Measurements from ENCODE around the gene INTS11.

Gene INTS11

DNA sequence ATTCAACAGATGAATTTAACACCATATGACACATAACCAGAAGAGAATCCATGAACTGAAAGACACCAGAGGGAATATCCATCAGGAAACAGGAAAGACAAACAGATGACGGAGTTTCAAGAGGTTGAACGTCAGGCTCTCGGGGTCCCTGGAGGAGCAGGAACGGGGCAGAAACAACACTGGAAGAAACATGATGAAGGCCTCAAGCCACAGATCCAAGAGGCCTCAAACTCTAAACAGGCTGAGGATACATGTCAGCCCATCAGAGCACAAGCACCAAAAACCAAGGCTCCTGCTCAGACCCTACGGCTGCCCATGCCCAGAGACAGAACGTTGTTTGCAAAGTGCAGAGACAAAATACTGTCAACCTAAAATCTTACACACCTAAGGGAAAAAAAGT, 7.0 kb downstream of the INTS11 start:
- TF ChIP-seq RAD21 (IDR thresholded peaks at IDR 0.05; ENCODE audit: low read depth) (no peak), FOXM1 (IDR thresholded peaks at IDR 0.05; ENCODE audit: borderline replicate concordance, low read depth) (no peak), ZBTB7A (IDR thresholded peaks at IDR 0.05; ENCODE audit: low read depth) (no peak), TCF12 (IDR thresholded peaks at IDR 0.05; ENCODE audit: low read depth) (no peak), YY1 (IDR thresholded peaks at IDR 0.05; ENCODE audit: low read depth) (no peak), TAF1 (IDR thresholded peaks at IDR 0.05; ENCODE audit: low read depth) (no peak), CEBPB (IDR thresholded peaks at IDR 0.05) (no peak), EP300 (IDR thresholded peaks at IDR 0.05; ENCODE audit: borderline replicate concordance) (no peak), EGR1 (IDR thresholded peaks at IDR 0.05) (no peak), CREB1 (IDR thresholded peaks at IDR 0.05; ENCODE audit: low read depth) (no peak)
- TF ChIP-seq, protein P1, sequence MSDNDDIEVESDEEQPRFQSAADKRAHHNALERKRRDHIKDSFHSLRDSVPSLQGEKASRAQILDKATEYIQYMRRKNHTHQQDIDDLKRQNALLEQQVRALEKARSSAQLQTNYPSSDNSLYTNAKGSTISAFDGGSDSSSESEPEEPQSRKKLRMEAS (IDR thresholded peaks at IDR 0.05): no peak

DNA sequence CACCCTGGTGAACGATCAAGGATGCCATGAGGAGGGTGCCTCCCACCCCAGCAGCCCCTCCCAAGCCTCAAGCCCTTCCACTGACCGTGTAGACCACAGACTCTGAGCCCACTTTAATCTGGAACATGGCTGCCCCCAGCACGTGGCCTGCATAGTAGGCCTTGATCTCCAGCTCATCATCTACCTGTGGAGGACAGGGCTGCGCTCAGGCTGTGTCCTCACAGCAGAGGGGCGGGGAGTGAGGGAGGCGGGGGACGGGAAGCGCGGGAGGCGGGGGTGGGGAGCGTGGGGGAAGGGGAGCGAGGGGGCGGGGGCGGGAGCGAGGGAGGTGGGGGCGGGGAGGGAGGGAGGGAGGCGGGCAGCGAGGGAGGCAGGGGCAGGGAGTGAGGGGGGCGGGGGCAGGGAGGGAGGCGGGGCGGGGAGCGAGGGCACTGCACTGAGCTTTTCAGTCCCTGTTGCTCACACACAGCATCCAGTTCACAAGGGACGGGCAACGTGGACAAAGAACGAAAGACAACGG, 9.0 kb downstream of the INTS11 start:
- TF ChIP-seq, protein P2, sequence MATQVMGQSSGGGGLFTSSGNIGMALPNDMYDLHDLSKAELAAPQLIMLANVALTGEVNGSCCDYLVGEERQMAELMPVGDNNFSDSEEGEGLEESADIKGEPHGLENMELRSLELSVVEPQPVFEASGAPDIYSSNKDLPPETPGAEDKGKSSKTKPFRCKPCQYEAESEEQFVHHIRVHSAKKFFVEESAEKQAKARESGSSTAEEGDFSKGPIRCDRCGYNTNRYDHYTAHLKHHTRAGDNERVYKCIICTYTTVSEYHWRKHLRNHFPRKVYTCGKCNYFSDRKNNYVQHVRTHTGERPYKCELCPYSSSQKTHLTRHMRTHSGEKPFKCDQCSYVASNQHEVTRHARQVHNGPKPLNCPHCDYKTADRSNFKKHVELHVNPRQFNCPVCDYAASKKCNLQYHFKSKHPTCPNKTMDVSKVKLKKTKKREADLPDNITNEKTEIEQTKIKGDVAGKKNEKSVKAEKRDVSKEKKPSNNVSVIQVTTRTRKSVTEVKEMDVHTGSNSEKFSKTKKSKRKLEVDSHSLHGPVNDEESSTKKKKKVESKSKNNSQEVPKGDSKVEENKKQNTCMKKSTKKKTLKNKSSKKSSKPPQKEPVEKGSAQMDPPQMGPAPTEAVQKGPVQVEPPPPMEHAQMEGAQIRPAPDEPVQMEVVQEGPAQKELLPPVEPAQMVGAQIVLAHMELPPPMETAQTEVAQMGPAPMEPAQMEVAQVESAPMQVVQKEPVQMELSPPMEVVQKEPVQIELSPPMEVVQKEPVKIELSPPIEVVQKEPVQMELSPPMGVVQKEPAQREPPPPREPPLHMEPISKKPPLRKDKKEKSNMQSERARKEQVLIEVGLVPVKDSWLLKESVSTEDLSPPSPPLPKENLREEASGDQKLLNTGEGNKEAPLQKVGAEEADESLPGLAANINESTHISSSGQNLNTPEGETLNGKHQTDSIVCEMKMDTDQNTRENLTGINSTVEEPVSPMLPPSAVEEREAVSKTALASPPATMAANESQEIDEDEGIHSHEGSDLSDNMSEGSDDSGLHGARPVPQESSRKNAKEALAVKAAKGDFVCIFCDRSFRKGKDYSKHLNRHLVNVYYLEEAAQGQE (IDR thresholded peaks at IDR 0.05; ENCODE audit: low read depth): no peak
- TF ChIP-seq EP300 (IDR thresholded peaks at IDR 0.05; ENCODE audit: borderline replicate concordance) (no peak), RAD21 (IDR thresholded peaks at IDR 0.05; ENCODE audit: low read depth) (no peak), TAF1 (IDR thresholded peaks at IDR 0.05; ENCODE audit: low read depth) (no peak), CEBPB (IDR thresholded peaks at IDR 0.05) (no peak), ZBTB7A (IDR thresholded peaks at IDR 0.05; ENCODE audit: low read depth) (no peak), YY1 (IDR thresholded peaks at IDR 0.05; ENCODE audit: low read depth) (no peak), FOXM1 (IDR thresholded peaks at IDR 0.05; ENCODE audit: borderline replicate concordance, low read depth) (no peak), NFIC (IDR thresholded peaks at IDR 0.05) (no peak), TCF12 (IDR thresholded peaks at IDR 0.05; ENCODE audit: low read depth) (no peak), TEAD4 (IDR thresholded peaks at IDR 0.05) (no peak), CREB1 (IDR thresholded peaks at IDR 0.05; ENCODE audit: low read depth) (no peak), EGR1 (IDR thresholded peaks at IDR 0.05) (no peak)
- TF ChIP-seq, protein P3, sequence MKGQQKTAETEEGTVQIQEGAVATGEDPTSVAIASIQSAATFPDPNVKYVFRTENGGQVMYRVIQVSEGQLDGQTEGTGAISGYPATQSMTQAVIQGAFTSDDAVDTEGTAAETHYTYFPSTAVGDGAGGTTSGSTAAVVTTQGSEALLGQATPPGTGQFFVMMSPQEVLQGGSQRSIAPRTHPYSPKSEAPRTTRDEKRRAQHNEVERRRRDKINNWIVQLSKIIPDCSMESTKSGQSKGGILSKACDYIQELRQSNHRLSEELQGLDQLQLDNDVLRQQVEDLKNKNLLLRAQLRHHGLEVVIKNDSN (IDR thresholded peaks at IDR 0.05): no peak
- TF ChIP-seq, protein P1 (IDR thresholded peaks at IDR 0.05): no peak

DNA sequence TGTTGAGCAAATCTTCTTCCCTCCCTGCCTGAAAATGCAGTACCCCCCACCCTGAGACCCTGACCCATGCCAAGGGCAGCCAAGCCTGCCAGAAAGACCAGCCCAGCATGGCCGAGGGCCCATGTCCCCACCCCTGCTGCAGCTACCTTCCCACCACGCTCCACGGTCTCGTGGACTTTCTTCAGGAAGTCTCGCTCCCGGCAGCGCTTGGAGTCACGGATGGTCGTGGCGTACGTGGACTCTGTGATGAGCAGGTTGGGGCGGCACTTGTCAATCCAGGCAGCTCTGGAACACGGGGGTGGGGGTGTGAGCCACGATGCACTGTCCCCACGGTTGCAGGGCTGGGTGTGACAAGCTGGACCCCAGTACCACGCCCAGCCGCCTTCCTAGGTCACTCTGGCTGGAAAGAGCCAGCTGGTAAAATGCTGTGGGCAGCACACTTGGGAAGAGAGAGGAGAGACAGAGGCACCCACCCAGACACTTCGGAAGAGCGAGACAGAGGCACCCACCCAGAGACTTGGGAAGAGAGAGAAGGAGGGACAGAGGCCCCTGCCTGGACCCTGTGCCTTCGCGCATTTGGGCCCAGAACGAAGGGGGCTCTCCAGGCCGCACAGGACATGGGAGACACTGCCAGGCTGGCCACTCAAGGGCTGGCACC, 9.7 kb downstream of the INTS11 start:
- TF ChIP-seq YY1 (IDR thresholded peaks at IDR 0.05; ENCODE audit: low read depth) (no peak), NFIC (IDR thresholded peaks at IDR 0.05) (no peak), CEBPB (IDR thresholded peaks at IDR 0.05) (no peak), TCF12 (IDR thresholded peaks at IDR 0.05; ENCODE audit: low read depth) (no peak), ZBTB7A (IDR thresholded peaks at IDR 0.05; ENCODE audit: low read depth) (no peak), FOXM1 (IDR thresholded peaks at IDR 0.05; ENCODE audit: borderline replicate concordance, low read depth) (no peak), EP300 (IDR thresholded peaks at IDR 0.05; ENCODE audit: borderline replicate concordance) (no peak), CREB1 (IDR thresholded peaks at IDR 0.05; ENCODE audit: low read depth) (no peak), TEAD4 (IDR thresholded peaks at IDR 0.05) (no peak), EGR1 (IDR thresholded peaks at IDR 0.05) (no peak), TAF1 (IDR thresholded peaks at IDR 0.05; ENCODE audit: low read depth) (no peak)
- TF ChIP-seq, protein P3 (IDR thresholded peaks at IDR 0.05): no peak
- TF ChIP-seq, protein P1 (IDR thresholded peaks at IDR 0.05): no peak

DNA sequence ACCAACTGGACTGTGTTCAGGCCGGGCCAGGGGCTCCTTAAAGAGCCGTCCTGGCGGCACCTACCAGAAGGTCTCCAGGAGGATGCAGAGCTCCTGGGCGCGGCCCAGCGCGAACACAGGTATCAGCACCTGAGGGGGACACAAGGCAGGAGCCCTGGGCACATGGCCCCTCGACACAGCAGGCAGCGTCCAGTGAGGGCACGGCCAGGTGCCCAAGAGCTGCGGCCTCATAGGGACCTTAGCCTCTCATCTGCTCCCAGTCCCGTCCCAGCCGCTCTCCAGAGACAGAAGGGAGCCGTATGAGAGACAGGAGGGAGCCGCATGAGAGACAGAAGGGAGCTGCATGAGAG, 10.2 kb downstream of the INTS11 start:
- TF ChIP-seq CEBPB (IDR thresholded peaks at IDR 0.05) (no peak), TEAD4 (IDR thresholded peaks at IDR 0.05) (no peak), EP300 (IDR thresholded peaks at IDR 0.05; ENCODE audit: borderline replicate concordance) (no peak), EGR1 (IDR thresholded peaks at IDR 0.05) (no peak), NFIC (IDR thresholded peaks at IDR 0.05) (no peak), CREB1 (IDR thresholded peaks at IDR 0.05; ENCODE audit: low read depth) (no peak), RAD21 (IDR thresholded peaks at IDR 0.05; ENCODE audit: low read depth) (no peak), ZBTB7A (IDR thresholded peaks at IDR 0.05; ENCODE audit: low read depth) (no peak), TCF12 (IDR thresholded peaks at IDR 0.05; ENCODE audit: low read depth) (no peak), YY1 (IDR thresholded peaks at IDR 0.05; ENCODE audit: low read depth) (no peak), FOXM1 (IDR thresholded peaks at IDR 0.05; ENCODE audit: borderline replicate concordance, low read depth) (no peak), TAF1 (IDR thresholded peaks at IDR 0.05; ENCODE audit: low read depth) (no peak)
- TF ChIP-seq, protein P2 (IDR thresholded peaks at IDR 0.05; ENCODE audit: low read depth): no peak
- TF ChIP-seq, protein P1 (IDR thresholded peaks at IDR 0.05): no peak
- TF ChIP-seq, protein P3 (IDR thresholded peaks at IDR 0.05): no peak
